Thoracic aorta (tissue), 2 donors: ENCODE results near the gene MAMSTR. TPM values are rescaled to one million over a fixed set of nuclear protein-coding genes. Genes with fewer than 3 reads are reported as not detected.

Experiments
- ATAC-seq: fragments of 150-250 bp; one replicate; pipeline ENCODE4 v1.8.0; 2017; ENCODE audit warnings: low read depth; ENCODE audit not compliant: insufficient number of reproducible peaks, low FRiP score
- DNase-seq: peaks from one replicate; pipeline ENCODE4 v3.0.0-alpha.2; 2020; ENCODE audit warnings: low spot score
- H3K27ac ChIP-seq, 2 donors: fragments of 200-600 bp; sonication (generic); 1 replicate in 1 of 2; 2 replicates in 1 of 2; pipeline ENCODE4 v1.5.1; 2016; ENCODE audit warnings: mild to moderate bottlenecking in 2 of 2, moderate library complexity in 2 of 2
- H3K27me3 ChIP-seq: fragments of 200-600 bp; sonication (generic); replicated peaks from 2 replicates; pipeline ENCODE4 v1.6.0; 2016; ENCODE audit warnings: mild to moderate bottlenecking; ENCODE audit not compliant: insufficient read depth
- H3K36me3 ChIP-seq: fragments of 200-600 bp; sonication (generic); one replicate; pipeline ENCODE4 v1.5.1; 2016
- H3K4me1 ChIP-seq, 2 donors: fragments of 200-600 bp; sonication (generic); 1 replicate in 1 of 2; 2 replicates in 1 of 2; pipeline versions ENCODE4 v1.5.1 to v1.6.0; 2016; ENCODE audit warnings: low read depth in 2 of 2, mild to moderate bottlenecking in 1 of 2; ENCODE audit not compliant: control insufficient read depth in 1 of 2
- H3K4me3 ChIP-seq: fragments of 200-600 bp; sonication (generic); 2 replicates; pipeline ENCODE4 v1.5.1; 2016; ENCODE audit warnings: mild to moderate bottlenecking
- H3K9me3 ChIP-seq: fragments of 200-600 bp; sonication (generic); 2 replicates; pipeline ENCODE4 v1.5.1; 2016
- total RNA-seq, 2 donors: library from RNA; depleted of rRNA; stranded (reverse); fragments of >200 nt; gene quantifications; one replicate each; pipeline versions ENCODE4 v1.1.0 to v1.2.3, GENCODE V29; 2016
- TF ChIP-seq, protein P1 (sequence below): fragments of 200-600 bp; sonication (generic); IDR thresholded peaks from one replicate; pipeline ENCODE4 v1.5.1; 2019; ENCODE audit warnings: antibody characterized with exemption

MAMSTR gene
- total RNA-seq, 2 donors from 2014 or later = not detected

- ATAC-seq (no peak), DNase-seq (no peak)
- H3K27ac ChIP-seq = no peak overlapping the region
- TF ChIP-seq, protein P1, sequence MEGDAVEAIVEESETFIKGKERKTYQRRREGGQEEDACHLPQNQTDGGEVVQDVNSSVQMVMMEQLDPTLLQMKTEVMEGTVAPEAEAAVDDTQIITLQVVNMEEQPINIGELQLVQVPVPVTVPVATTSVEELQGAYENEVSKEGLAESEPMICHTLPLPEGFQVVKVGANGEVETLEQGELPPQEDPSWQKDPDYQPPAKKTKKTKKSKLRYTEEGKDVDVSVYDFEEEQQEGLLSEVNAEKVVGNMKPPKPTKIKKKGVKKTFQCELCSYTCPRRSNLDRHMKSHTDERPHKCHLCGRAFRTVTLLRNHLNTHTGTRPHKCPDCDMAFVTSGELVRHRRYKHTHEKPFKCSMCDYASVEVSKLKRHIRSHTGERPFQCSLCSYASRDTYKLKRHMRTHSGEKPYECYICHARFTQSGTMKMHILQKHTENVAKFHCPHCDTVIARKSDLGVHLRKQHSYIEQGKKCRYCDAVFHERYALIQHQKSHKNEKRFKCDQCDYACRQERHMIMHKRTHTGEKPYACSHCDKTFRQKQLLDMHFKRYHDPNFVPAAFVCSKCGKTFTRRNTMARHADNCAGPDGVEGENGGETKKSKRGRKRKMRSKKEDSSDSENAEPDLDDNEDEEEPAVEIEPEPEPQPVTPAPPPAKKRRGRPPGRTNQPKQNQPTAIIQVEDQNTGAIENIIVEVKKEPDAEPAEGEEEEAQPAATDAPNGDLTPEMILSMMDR = peak; percentile 21
- no peaks in the 10 kb centered on the region for H3K36me3 ChIP-seq
- no peaks in the 10 kb centered on the region for H3K27me3 ChIP-seq
- H3K4me3 ChIP-seq = peak overlapping the region; percentile 74
- H3K4me1 ChIP-seq = peaks cover 8 to 42% of the 10 kb centered on the region in 2 donors
- no peaks in the 10 kb centered on the region for H3K9me3 ChIP-seq
These were observed 6.3 kb downstream of the MAMSTR start for GRCh38 chr19:48713041-48713863.

DNA sequence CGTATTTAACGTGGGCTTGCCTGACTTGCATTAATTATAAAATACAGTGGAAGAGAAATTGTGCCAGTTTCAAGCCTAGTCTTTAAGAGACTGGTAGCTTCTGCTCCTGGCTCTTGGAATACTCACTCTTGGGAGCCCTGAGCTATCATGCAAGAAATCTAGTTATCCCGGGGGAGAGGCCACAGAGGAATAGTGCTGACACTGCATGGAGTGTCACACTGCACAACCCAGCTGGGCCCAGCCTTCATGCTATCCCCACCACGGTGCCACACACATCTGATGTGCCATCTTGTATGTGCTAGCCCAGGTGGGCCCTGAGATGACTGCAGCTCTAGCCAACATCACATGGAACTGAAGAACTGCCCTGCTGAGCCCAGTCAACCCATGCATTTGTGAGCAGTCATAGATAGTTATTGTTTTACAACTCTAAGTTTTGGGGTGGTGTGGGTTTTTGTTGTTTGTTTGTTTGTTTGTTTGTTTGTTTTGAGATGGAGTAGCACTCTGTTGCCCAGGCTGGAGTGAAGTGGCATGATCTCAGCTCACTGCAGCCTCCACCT lies 8.3 kb downstream of the MAMSTR start:
- TF ChIP-seq, protein P1 = no peak
- H3K9me3 ChIP-seq = no peaks in the 10 kb centered on the region
- no peaks in the 10 kb centered on the region for H3K27me3 ChIP-seq
- no peak overlapping the region for H3K4me3 ChIP-seq
- H3K36me3 ChIP-seq = no peaks in the 10 kb centered on the region
- ATAC-seq (no peak), DNase-seq (no peak)
- peaks cover 4 to 27% of the 10 kb centered on the region in 2 donors for H3K4me1 ChIP-seq
- no peak overlapping the region for H3K27ac ChIP-seq

- TF ChIP-seq, protein P1 = no peak
- no peaks in the 10 kb centered on the region for H3K9me3 ChIP-seq
- DNase-seq (no peak), ATAC-seq (no peak)
- H3K4me3 ChIP-seq = no peak overlapping the region
- H3K4me1 ChIP-seq = peaks cover 0 to 7% of the 10 kb centered on the region in 2 donors
- H3K27me3 ChIP-seq = no peaks in the 10 kb centered on the region
- H3K36me3 ChIP-seq = no peaks in the 10 kb centered on the region
- no peak overlapping the region for H3K27ac ChIP-seq
These were observed 11.1 kb downstream of the MAMSTR start for GRCh38 chr19:48708471-48708870.

- no peaks in the 10 kb centered on the region for H3K4me1 ChIP-seq
- H3K4me3 ChIP-seq = no peak overlapping the region
- peaks cover 3% of the 10 kb centered on the region for H3K36me3 ChIP-seq
- H3K27ac ChIP-seq = no peak overlapping the region
- DNase-seq (no peak), ATAC-seq (no peak)
- no peaks in the 10 kb centered on the region for H3K27me3 ChIP-seq
- TF ChIP-seq, protein P1 = no peak
- H3K9me3 ChIP-seq = no peaks in the 10 kb centered on the region
These were observed 14.1 kb downstream of the MAMSTR start for GRCh38 chr19:48705431-48705830.

DNA sequence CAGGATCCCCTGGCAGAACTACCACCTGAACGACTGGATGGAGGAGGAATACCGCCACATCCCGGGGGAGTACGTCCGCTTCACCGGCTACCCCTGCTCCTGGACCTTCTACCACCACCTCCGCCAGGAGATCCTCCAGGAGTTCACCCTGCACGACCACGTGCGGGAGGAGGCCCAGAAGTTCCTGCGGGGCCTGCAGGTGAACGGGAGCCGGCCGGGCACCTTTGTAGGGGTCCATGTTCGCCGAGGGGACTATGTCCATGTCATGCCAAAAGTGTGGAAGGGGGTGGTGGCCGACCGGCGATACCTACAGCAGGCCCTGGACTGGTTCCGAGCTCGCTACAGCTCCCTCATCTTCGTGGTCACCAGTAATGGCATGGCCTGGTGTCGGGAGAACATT lies 16.2 kb downstream of the MAMSTR start:
- H3K27ac ChIP-seq = no peak overlapping the region
- ATAC-seq (no peak), DNase-seq (no peak)
- H3K4me3 ChIP-seq = no peak overlapping the region
- TF ChIP-seq, protein P1 = no peak
- no peaks in the 10 kb centered on the region for H3K9me3 ChIP-seq
- no peaks in the 10 kb centered on the region for H3K27me3 ChIP-seq
- no peaks in the 10 kb centered on the region for H3K4me1 ChIP-seq
- peaks cover 3% of the 10 kb centered on the region for H3K36me3 ChIP-seq
